HG03280 (cell line): Measurements from ENCODE around the gene FOXL1.

ENCODE experiments used
- ATAC-seq: cut with Tn5 transposase; IDR thresholded peaks from one replicate; pipeline ENCODE4 v1.9.1; 2021; ENCODE audit warnings: mild to moderate bottlenecking, moderate library complexity; ENCODE audit not compliant: unreplicated experiment

Gene FOXL1

DNA sequence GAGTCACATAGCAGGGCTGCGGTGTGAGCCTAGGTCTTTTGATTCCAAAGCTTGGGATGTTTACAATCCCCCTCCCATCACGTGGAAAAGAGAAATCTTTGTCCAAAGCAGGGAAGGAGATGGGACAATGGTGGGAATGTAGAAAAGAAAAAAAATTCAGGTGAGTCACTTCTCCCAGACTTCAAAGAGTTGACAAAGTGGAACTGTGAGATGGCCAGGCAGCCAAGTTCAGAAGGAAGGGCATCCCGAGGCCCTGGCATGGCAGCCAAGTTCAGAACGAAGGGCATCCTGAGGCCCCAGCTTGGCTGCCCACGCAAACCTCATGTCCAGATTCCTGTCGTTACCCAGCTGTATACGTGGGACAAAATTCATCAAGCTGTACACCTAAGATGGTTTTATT lies 47.5 kb downstream of the FOXL1 start:
- no peak for ATAC-seq

DNA sequence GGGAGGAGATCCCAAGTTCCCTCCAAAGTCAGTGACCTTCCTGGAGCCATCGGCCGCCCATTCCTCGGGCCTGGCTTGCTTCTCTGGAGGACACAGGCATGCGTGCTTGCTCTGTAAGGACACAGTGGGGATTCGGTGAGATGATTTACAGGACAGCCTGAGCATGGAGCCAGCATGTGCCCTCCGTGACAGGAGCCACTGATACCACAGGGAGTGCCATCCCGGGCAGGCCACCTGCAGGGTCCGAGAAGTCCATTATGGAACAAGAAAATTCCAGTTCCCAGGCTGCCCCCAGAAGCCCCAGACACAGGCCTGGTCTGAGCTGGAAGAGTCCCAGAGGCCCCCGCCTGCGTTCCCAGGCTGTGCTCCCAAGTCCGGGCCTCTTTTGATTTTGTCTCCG lies 47.9 kb downstream of the FOXL1 start:
- ATAC-seq, result no peak

DNA sequence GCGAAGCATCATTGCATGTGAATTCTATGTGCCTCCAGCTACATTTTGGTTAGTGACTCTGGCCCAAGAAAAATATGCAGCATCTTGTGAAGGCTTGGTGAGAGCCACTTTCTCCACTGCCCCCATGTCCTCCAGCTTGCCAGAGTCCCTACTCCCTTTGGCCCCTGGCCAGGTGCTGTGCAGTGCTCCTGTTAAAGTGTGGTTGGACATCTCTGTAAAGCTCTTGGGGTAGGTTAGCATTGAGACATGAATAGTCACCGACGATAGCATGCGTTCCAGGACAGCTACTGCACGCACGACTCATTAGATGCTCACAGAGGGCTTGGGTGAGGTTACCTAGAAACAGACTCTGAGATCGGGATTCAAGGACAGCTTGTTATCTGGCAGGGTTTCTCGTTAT lies 48.6 kb downstream of the FOXL1 start:
- ATAC-seq, result no peak

DNA sequence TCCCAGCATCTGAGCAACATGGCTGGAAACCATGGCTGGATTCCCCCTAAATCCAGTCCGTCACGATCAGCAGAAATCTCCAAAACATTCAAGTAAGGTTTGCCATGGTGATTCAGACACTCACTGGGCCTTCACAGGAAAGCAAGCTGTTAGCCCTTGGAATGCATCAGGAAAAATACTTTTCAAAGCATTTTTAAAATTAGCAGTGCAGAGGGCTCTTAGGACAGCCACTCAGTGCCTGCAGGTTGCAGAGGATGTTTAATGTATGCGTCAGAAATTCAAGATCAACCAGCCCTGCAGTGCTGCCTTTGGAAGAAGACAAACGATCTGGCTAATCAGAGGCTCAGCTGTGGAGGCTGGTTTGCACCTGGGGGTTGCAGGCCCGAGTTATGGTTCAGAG lies 50.3 kb downstream of the FOXL1 start:
- ATAC-seq, result no peak

DNA sequence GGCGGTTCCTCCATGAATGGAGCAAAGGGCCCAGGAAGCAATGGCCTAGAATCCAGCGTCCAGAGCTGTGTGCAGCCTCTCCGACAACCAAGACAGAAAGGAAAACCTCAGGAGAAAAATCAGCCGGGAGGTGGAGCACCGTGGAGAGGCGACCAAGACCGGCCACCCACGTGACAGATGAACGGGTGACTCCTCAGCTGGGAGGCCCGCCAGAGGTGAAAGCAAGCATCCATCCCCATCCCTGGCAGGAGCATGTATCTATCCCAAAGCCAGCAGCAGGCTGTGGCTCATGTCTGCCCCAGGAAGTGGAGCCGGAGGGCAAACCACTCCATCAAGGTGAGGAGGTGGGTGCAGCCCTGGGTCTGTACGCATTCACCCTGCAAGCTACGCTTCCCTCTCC lies 52.1 kb downstream of the FOXL1 start:
- no peak for ATAC-seq

DNA sequence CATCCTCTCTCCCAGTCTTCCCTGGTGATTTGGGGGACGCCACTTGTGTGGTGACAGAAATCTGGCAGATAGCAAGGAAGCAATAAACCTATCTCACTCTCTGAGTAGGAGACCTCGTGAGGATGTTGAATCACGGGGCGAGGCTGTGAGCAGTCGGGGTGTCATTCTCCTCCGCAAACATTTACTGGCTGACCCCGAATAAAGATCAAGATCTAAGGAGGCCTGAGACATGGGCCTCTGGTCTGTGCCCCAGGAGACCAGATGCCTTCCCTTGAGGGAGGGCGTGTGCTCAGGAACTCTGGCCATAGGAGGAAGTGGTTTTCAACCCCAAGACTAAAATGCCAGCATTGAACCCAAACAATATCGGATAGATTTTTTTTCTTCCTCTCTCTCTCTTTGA lies 53.1 kb downstream of the FOXL1 start:
- ATAC-seq, result no peak
